AG04450 (cell line): Measurements from ENCODE around the gene GPR17. TPM values are rescaled to one million over a fixed set of nuclear protein-coding genes. Genes with fewer than 3 reads are reported as not detected.

Experiments used
- CTCF ChIA-PET: fragments of 300-600, 350-600 bp; formaldehyde crosslinking; extraction: SDS; loops from one replicate; lab custom pipeline; 2022; ENCODE audit warnings: antibody characterized with exemption, inconsistent platforms; lab: Charles Lee
- POLR2A ChIA-PET: fragments of 350-600 bp; formaldehyde crosslinking; extraction: SDS; loops from one replicate; lab custom pipeline; 2021; ENCODE audit warnings: antibody characterized with exemption, inconsistent platforms; lab: Yijun Ruan, JAX
- DNase-seq: peaks from one replicate; pipeline ENCODE4 v3.0.0-alpha.2; 2011; ENCODE audit warnings: low read depth, low spot score
- H3K27ac ChIP-seq: one replicate; pipeline ENCODE4 v1.5.1; 2012; ENCODE audit warnings: low read depth, low read length, control low read depth
- H3K27me3 ChIP-seq: one replicate; pipeline ENCODE4 v1.6.0; 2012; ENCODE audit warnings: low read length; ENCODE audit not compliant: control insufficient read depth, insufficient read depth
- H3K4me3 ChIP-seq: 2 replicates; pipeline ENCODE4 v1.5.1; 2011; ENCODE audit warnings: mild to moderate bottlenecking, low read depth, low read length, control low read depth
- H3K9me3 ChIP-seq: 2 replicates; pipeline ENCODE4 v1.5.1; 2012; ENCODE audit warnings: low read length; ENCODE audit not compliant: control insufficient read depth, insufficient read depth
- CTCF ChIP-seq: IDR thresholded peaks from 2 replicates; pipeline ENCODE4 v1.5.1; 2011; ENCODE audit warnings: low read depth, low read length, control low read depth, inconsistent platforms
- polyA plus RNA-seq: library from polyadenylated mRNA; depleted of rRNA; stranded (reverse); fragments of >200 nt; gene quantifications from 2 replicates; pipeline ENCODE4 v1.2.3, GENCODE V29; 2011

GPR17 gene
- polyA plus RNA-seq, 1 experiment, result not detected

- Histone ChIP-seq H3K4me3 (no peak overlapping the region), H3K27me3 (no peaks in the 10 kb centered on the region), H3K9me3 (no peaks in the 10 kb centered on the region; the same call in 1 of the 2 replicates), H3K27ac (no peak overlapping the region)
- ChIA-PET POLR2A (interaction anchor here (1.4 kb wide), 1 partner anchor 50 kb away, joined by 5 read pairs; the partner anchor contains the start of gene SFT2D3), CTCF (interaction anchor here (0.5 to 5.1 kb wide), 14 partner anchors 9 to 326 kb away, joined by 3 to 22 read pairs (median 5); partner anchors contain the start of gene LIMS2)
- DNase-seq, result no peak
- TF ChIP-seq CTCF, result no peak
Observed at GRCh38 chr2:127650785-127651380, 4.9 kb downstream of the GPR17 start.

- H3K27me3 ChIP-seq, result no peaks in the 10 kb centered on the region
- POLR2A ChIA-PET, result no interaction called here
- H3K27ac ChIP-seq, result no peak overlapping the region
- no peaks in the 10 kb centered on the region; the same call in 1 of the 2 replicates for H3K9me3 ChIP-seq
- H3K4me3 ChIP-seq, result no peak overlapping the region
- CTCF ChIA-PET, result interaction anchor here (1.5 to 5.1 kb wide), 3 partner anchors 24 to 61 kb away, joined by 5 to 22 read pairs (median 7); partner anchors contain the start of gene LIMS2
- DNase-seq, result no peak
- TF ChIP-seq CTCF, result no peak
Observed at GRCh38 chr2:127651381-127651809, 5.4 kb downstream of the GPR17 start.

- POLR2A ChIA-PET, result no interaction called here
- Histone ChIP-seq H3K27me3 (no peaks in the 10 kb centered on the region), H3K27ac (no peak overlapping the region), H3K9me3 (no peaks in the 10 kb centered on the region; the same call in 1 of the 2 replicates), H3K4me3 (no peak overlapping the region)
- no peak for DNase-seq
- no peak for TF ChIP-seq CTCF
- CTCF ChIA-PET, result interaction anchor here (0.6 to 5.1 kb wide), 4 partner anchors 61 to 456 kb away, joined by 3 to 22 read pairs (median 7); no protein-coding TSS in a partner anchor
Observed at GRCh38 chr2:127651971-127652550, 6.1 kb downstream of the GPR17 start.

GRCh38 chr2:127652786-127653357, 6.9 kb downstream of the GPR17 start:
- H3K9me3 ChIP-seq, result no peaks in the 10 kb centered on the region; the same call in 1 of the 2 replicates
- CTCF ChIA-PET, result interaction anchor here (0.6 to 5.1 kb wide), 4 partner anchors 62 to 457 kb away, joined by 3 to 22 read pairs (median 7); no protein-coding TSS in a partner anchor
- DNase-seq, result no peak
- H3K27ac ChIP-seq, result no peak overlapping the region
- no peak overlapping the region for H3K4me3 ChIP-seq
- H3K27me3 ChIP-seq, result no peaks in the 10 kb centered on the region
- POLR2A ChIA-PET, result no interaction called here
- TF ChIP-seq CTCF, result no peak
